Activated CD4-positive, alpha-beta T cell treated with anti-CD3 and anti-CD28 coated beads for 4 hours (primary cell): Measurements from ENCODE around the gene SRSF3.

ENCODE experiments used
- DNase-seq, 2 donors: peaks; one replicate each; pipeline ENCODE4 v3.0.0-alpha.2; 2020

Gene SRSF3

DNA sequence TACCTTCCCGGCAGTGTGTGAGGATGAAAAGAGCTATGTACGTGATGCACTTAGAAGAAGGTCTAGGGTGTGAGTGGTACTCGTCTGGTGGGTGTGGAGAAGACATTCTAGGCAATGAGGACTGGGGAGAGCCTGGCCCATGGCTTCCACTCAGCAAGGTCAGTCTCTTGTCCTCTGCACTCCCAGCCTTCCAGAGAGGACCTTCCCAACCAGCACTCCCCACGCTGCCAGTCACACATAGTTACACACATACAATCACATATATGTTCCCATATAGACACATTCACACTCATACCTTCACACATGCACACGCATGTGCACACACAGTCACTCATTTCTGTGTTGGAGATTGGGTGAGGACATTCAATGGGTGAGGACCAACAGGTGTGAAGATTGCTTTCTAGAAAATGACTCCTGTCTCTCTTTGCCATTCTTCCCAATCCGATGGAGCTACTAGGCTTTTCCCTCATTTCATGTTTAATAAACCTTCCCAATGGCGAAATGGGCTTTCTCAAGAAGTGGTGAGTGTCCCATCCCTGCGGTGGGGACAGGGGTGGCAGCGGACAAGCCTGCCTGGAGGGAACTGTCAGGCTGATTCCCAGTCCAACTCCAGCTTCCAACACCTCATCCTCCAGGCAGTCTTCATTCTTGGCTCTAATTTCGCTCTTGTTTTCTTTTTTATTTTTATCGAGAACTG, 30.4 kb downstream of the SRSF3 start:
- no peak for DNase-seq

GRCh38 chr6:36625158-36625919, 31.2 kb downstream of the SRSF3 start:
- DNase-seq: no peak

- DNase-seq: no peak
Measured at GRCh38 chr6:36626636-36627035, 32.5 kb downstream of the SRSF3 start.

- no peak for DNase-seq
Measured at GRCh38 chr6:36627141-36627540, 33.0 kb downstream of the SRSF3 start.

DNA sequence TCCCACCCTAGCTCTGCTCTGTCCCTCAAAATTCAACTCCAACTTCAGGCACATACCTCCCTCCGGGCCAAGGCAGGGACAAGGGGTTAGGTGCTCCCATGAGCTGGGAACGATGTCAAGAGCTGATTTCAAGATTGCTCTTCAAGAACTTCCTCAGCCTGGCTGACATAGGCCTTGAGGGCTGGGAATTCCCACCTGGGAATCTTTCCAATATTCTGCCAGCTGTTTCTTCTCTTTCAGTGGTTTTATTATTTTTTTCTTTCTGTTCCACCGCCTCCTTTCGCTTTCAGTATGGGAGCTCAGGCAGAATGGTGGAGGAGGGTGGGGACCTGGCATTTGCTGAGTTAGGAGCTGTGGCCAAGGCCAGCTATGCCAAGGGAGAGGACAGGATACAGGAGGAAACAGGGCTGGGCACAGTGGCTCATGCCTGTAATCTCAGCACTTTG, 33.7 kb downstream of the SRSF3 start:
- no peak for DNase-seq

DNA sequence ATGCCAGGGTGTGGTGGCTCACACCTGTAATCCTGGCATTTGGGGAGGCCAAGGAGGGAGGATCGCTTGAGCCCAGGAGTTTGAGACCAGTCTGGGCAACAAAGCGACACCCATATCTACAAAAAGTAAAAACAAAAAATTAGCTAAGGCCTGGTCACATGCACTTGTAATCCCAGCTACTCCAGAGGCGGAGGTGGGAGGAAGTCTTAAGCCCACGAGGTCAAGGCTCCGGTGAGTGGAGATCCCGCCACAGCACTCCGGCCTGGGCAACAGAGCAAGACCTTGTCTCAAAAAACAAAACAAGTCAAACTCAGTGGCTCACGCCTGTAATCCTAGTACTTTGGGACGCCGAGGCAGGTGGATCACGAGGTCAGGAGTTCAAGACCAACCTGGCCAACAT, 35.6 kb downstream of the SRSF3 start:
- no peak for DNase-seq

DNA sequence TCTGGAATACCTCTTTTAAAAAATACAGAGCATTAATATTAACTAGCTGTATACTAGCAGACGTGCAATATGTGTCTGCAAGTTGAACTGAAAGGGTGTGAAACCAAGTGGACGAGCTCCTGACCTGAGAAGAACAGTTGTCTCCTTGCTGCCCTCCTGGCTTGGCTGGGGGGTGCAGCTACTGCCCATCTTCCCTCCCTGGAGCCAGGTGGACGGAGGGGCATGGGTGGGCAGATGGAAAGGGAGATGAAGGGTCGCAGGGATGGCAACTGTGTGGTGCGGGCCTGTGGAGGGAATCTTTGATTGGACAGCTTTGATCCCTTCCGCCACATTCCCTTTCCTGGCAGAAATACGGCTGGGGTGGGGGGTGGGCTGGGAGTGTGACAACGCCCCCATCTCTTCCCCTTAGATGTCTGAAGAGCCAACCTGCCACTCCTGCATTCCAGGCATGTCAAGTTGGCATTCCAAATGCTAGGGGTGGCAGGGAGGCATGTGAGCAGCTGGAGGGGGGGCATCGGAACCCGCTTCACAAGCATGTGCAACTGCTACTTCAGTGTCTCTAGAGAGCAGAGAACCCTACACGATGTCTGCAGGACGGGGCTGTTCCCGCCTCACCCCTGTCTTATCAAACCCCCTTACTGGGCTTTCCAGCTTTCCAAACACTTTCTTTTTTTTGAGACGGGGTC, 37.3 kb downstream of the SRSF3 start:
- no peak for DNase-seq

- DNase-seq: no peak
Measured at GRCh38 chr6:36633370-36633769, 39.2 kb downstream of the SRSF3 start.

- DNase-seq: no peak
Measured at GRCh38 chr6:36633915-36634314, 39.8 kb downstream of the SRSF3 start.

DNA sequence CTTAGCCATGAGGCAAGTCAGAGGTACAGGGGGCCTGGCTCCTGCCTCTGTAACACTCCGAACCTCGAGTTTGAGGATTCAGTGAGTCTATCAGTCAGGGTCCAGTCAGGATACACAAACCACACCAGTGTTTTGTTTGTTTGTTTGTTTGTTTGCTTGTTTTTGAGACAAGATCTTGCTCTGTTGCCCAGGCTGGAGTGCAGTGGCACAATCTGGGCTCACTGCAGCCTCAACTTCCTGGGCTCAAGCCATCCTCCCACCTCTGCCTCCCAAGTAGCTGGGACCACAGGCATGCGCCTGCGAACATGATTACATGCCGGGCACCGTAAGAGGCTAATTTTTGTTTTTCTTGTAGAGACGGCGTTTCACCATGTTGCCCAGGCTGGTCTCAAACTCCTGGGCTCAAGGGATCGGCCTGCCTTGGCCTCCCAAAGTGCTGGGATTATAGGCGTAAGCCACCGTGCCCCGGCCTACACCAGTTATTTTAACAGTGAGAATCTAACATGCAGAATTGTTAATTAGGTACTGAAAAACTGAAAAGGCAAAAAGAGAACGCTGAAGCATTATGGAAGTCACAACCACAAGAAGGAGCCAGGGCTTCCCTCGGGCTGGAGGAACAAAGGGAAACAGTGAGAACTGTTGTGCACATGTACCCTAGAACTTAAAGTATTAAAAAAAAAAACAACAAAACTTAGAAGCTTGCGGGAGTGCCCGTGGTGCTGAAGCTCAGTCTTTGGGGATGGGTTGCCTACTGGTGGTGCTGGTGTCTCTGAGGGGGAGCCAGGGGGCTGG, 40.4 kb downstream of the SRSF3 start:
- DNase-seq: no peak

GRCh38 chr6:36636283-36636682, 42.1 kb downstream of the SRSF3 start:
- DNase-seq: no peak

- DNase-seq: no peak
Measured at GRCh38 chr6:36636687-36637418, 42.7 kb downstream of the SRSF3 start.

DNA sequence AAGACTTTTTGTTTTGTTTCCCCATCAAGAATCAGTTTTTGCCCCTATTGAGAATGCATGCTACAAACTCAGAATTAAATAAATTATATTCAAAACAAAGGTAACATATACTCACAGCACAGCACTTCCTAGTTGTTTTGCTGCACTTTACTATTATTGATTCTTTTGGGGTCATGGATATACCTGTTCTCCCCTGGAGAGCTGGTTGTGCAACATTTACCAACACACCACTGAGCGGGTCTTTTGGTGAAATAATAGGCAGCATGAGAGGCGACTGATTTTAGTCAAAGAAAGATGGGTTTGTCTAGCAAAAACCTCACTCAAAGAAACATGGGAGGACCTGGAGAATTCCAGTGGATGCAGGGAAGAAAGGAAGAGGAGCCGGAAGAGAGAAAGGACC, 44.4 kb downstream of the SRSF3 start:
- DNase-seq: no peak

DNA sequence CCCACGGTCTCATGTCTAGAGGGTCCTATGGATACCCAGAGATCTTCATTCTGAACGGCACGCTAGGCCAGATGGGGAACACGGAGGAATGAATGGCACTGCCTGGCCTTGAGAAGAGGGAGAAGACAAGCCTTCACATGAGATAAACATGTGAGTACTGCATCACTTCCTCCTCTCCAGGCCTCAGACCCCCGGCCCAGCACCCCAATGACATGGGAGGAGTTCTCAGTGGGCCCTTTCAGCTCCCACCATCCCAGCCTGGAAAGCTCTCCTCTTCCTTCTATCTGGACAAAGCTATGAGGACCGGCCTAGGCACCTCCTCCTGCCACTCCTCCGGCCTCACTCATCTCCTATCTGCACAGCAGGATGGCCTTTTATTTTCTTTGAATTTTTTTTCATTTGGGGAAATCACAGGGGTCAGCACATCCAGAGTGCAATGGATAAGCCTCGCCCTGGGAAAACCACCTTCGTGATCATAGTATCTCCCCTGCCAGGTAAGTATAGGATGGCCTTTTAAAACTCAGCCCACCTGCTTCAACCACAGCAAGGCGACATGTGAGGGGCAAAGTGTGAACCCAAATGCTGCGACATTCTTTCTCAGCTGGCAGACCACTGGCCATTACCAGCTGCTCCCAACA, 45.1 kb downstream of the SRSF3 start:
- DNase-seq: no peak

DNA sequence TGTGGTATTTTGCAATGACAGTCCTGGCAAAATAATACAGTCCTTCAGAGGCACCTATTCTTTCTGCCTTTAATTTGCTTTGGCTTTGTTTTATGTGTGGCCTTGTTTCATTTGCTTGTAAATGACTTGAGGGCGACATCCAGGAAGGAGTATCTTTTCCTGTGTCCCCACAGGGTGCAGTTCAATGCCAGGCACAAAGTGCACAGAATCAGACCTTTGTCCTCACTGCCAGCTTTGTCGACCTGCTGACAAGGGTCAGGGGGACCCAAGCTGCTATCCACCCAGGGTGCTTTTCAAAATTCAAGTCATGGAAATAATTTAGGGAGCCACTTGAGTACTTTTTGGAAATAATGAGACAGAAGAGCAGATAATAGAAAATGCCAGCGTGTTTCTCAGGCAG, 47.4 kb downstream of the SRSF3 start:
- DNase-seq: no peak

GRCh38 chr6:36642913-36643817, 49.0 kb downstream of the SRSF3 start:
- no peak for DNase-seq

GRCh38 chr6:36643977-36644376, 49.8 kb downstream of the SRSF3 start:
- DNase-seq: no peak

- DNase-seq: no peak
Measured at GRCh38 chr6:36649086-36649485, 54.9 kb downstream of the SRSF3 start.

DNA sequence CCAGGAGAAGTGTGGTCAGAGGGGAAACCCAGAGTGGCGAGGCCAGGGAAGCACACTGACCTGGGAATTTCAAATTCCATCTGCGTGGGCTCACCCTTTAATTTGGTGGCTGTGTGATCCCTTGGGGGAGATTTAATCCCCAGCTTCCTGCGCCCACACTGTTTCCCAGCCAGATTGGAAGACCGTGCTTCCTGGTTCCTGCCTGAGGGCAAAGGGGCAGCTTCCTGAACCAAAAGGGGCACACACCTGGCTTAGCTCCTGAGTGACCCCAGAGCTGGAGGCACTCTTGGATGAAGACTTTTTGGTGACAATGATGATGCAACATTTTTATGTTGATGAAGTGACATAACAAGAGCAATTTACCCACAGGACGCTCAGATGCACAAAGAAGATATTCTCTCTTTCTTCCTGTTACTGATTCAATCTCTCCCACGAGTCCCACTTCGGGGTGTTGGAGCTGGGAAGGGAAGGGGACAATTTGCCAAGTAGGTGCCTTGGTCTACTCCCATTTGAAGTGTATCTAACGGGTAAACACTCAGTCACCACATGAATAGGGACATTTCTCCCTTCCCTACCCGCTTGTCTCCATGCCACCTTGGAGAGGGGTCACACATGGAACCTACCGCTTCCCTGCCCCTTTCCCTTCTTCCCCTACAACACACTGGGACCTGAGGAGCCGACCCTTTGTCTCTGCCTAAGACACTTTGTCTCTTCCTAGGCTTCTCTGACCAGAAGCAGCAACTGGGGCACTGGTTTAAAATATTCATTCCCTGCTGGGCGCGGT, 55.7 kb downstream of the SRSF3 start:
- no peak for DNase-seq
